ENCODE data around the gene TCHH. TPM values are rescaled to one million over a fixed set of nuclear protein-coding genes. Genes with fewer than 3 reads are reported as not detected.

Gene TCHH
- total RNA-seq, 1 experiment from 2014 or later, result 0.24 TPM

- intact Hi-C loops (cut with micrococcal nuclease; ENCODE audit: unreplicated experiment), result no loop called here
- H3K27me3 ChIP-seq (replicated peaks; ENCODE audit: insufficient read depth, low read depth, low read length, poor library complexity), result peaks cover 52% of the 10 kb centered on the region
- DNase-seq (ENCODE audit: low spot score), result no peak
- no peak overlapping the region for H3K4me3 ChIP-seq (ENCODE audit: low read depth, low read length, poor library complexity, severe bottlenecking)
- H3K36me3 ChIP-seq (ENCODE audit: insufficient read depth, low read length, poor library complexity, severe bottlenecking), result no peaks in the 10 kb centered on the region
- POLR2A ChIA-PET (ENCODE audit: low non-redundant PET), result no interaction called here
- no peaks in the 10 kb centered on the region for H3K9me3 ChIP-seq (ENCODE audit: low read depth, low read length, poor library complexity, severe bottlenecking)
- CTCF ChIA-PET, result no interaction called here
- no peaks in the 10 kb centered on the region for H3K4me1 ChIP-seq (ENCODE audit: insufficient read depth, low read length, poor library complexity, severe bottlenecking)
- no TSS peak for BruUV-seq (replicated peaks)
- H3K27ac ChIP-seq (ENCODE audit: low read depth, low read length, poor library complexity, severe bottlenecking), result no peak overlapping the region
- no peak for TF ChIP-seq CTCF (conservative IDR thresholded peaks at IDR 0.05; ENCODE audit: low read depth, low read length)
- no peak for TF ChIP-seq EZH2 (IDR thresholded peaks at IDR 0.05; ENCODE audit: borderline replicate concordance, low read depth, low read length, poor library complexity, severe bottlenecking)
Observed at GRCh38 chr1:152127673-152128072, 12.4 kb upstream of the TCHH start.

GRCh38 chr1:152125834-152126443 is 10.7 kb upstream of the TCHH start:
- no peak overlapping the region for H3K4me3 ChIP-seq (ENCODE audit: low read depth, low read length, poor library complexity, severe bottlenecking)
- no peaks in the 10 kb centered on the region for H3K4me1 ChIP-seq (ENCODE audit: insufficient read depth, low read length, poor library complexity, severe bottlenecking)
- no TSS peak for BruUV-seq (replicated peaks)
- H3K27ac ChIP-seq (ENCODE audit: low read depth, low read length, poor library complexity, severe bottlenecking), result no peak overlapping the region
- no peak for DNase-seq (ENCODE audit: low spot score)
- H3K27me3 ChIP-seq (replicated peaks; ENCODE audit: insufficient read depth, low read depth, low read length, poor library complexity), result peaks cover 63% of the 10 kb centered on the region
- POLR2A ChIA-PET (ENCODE audit: low non-redundant PET), result no interaction called here
- TF ChIP-seq CTCF (conservative IDR thresholded peaks at IDR 0.05; ENCODE audit: low read depth, low read length) (no peak), EZH2 (IDR thresholded peaks at IDR 0.05; ENCODE audit: borderline replicate concordance, low read depth, low read length, poor library complexity, severe bottlenecking) (no peak)
- intact Hi-C loops (cut with micrococcal nuclease; ENCODE audit: unreplicated experiment), result no loop called here
- no peaks in the 10 kb centered on the region for H3K36me3 ChIP-seq (ENCODE audit: insufficient read depth, low read length, poor library complexity, severe bottlenecking)
- no peaks in the 10 kb centered on the region for H3K9me3 ChIP-seq (ENCODE audit: low read depth, low read length, poor library complexity, severe bottlenecking)
- CTCF ChIA-PET, result no interaction called here

GRCh38 chr1:152118915-152119314 is 3.7 kb upstream of the TCHH start:
- no TSS peak for BruUV-seq (replicated peaks)
- CTCF ChIA-PET, result no interaction called here
- DNase-seq (ENCODE audit: low spot score), result no peak
- TF ChIP-seq EZH2 (IDR thresholded peaks at IDR 0.05; ENCODE audit: borderline replicate concordance, low read depth, low read length, poor library complexity, severe bottlenecking) (no peak), CTCF (conservative IDR thresholded peaks at IDR 0.05; ENCODE audit: low read depth, low read length) (no peak)
- intact Hi-C loops (cut with micrococcal nuclease; ENCODE audit: unreplicated experiment), result no loop called here
- Histone ChIP-seq H3K27ac (ENCODE audit: low read depth, low read length, poor library complexity, severe bottlenecking) (no peak overlapping the region), H3K27me3 (replicated peaks; ENCODE audit: insufficient read depth, low read depth, low read length, poor library complexity) (peaks cover 89% of the 10 kb centered on the region), H3K4me1 (ENCODE audit: insufficient read depth, low read length, poor library complexity, severe bottlenecking) (no peaks in the 10 kb centered on the region), H3K36me3 (ENCODE audit: insufficient read depth, low read length, poor library complexity, severe bottlenecking) (no peaks in the 10 kb centered on the region), H3K4me3 (ENCODE audit: low read depth, low read length, poor library complexity, severe bottlenecking) (no peak overlapping the region), H3K9me3 (ENCODE audit: low read depth, low read length, poor library complexity, severe bottlenecking) (no peaks in the 10 kb centered on the region)
- POLR2A ChIA-PET (ENCODE audit: low non-redundant PET), result no interaction called here

All from A673 (cell line).